ENCODE measurements around the gene NUDT22.

DNA sequence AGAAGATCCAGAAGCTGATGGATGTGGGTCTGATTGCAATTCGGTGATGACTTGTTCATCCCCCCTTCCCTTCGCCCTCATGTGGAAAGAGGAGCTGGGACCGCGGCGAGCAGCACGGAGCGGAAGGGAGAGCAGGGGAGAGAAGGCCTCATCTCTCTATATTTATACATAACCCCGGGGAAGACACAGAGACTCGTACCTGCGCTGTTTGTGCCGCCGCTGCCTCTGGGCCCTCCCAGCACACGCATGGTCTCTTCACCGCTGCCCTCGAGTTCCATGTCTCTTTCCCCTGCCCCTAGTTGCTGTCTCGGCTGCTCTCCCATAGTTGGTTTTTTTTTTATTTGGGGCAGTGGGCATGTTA is 22.0 kb upstream of the NUDT22 start:
- TF ChIP-seq POLR2A (IDR thresholded peaks at IDR 0.05; ENCODE audit: low read depth, low read length) (no peak), POLR2AphosphoS5 (IDR thresholded peaks at IDR 0.05; ENCODE audit: low read depth, low read length) (no peak), TAF1 (IDR thresholded peaks at IDR 0.05; ENCODE audit: borderline replicate concordance, low read depth, low read length) (no peak)

All from GM12892 (cell line).